H9 (cell line): ENCODE results near the gene N4BP2. TPM values are rescaled to one million over a fixed set of nuclear protein-coding genes. Genes with fewer than 3 reads are reported as not detected.

Experiments
- DNase-seq: peaks from one replicate; pipeline ENCODE4 v3.0.0-alpha.2; 2017
- H2AFZ ChIP-seq: one replicate; pipeline ENCODE4 v1.6.1; 2013; ENCODE audit warnings: mild to moderate bottlenecking, low read length, control low read depth, moderate library complexity
- H2AK5ac ChIP-seq: 2 replicates; pipeline ENCODE4 v1.6.1; 2013; ENCODE audit warnings: low read length, control low read depth, mixed read lengths; ENCODE audit not compliant: insufficient read length
- H2BK120ac ChIP-seq: one replicate; pipeline ENCODE4 v1.6.1; 2013; ENCODE audit warnings: low read depth, mild to moderate bottlenecking, low read length, control low read depth, inconsistent platforms; ENCODE audit not compliant: poor library complexity, severe bottlenecking
- H2BK12ac ChIP-seq: 2 replicates; pipeline ENCODE4 v1.6.1; 2013; ENCODE audit warnings: low read length, control low read depth, mixed read lengths, low read depth; ENCODE audit not compliant: insufficient read length
- H2BK15ac ChIP-seq: 2 replicates; pipeline ENCODE4 v1.6.1; 2013; ENCODE audit warnings: low read depth, low read length, control low read depth
- H2BK20ac ChIP-seq: one replicate; pipeline ENCODE4 v1.6.1; 2013; ENCODE audit warnings: low read depth, mild to moderate bottlenecking, low read length, control low read depth, inconsistent platforms; ENCODE audit not compliant: poor library complexity, severe bottlenecking
- H2BK5ac ChIP-seq: 2 replicates; pipeline ENCODE4 v1.6.1; 2013; ENCODE audit warnings: low read length, control low read depth, mixed read lengths; ENCODE audit not compliant: insufficient read length
- H3K14ac ChIP-seq: 2 replicates; pipeline ENCODE4 v1.6.1; 2013; ENCODE audit warnings: low read length, control low read depth; ENCODE audit not compliant: insufficient read depth
- H3K18ac ChIP-seq: 2 replicates; pipeline ENCODE4 v1.6.1; 2013; ENCODE audit warnings: low read depth, mild to moderate bottlenecking, mixed read lengths, low read length, control low read depth; ENCODE audit not compliant: insufficient read length
- H3K23ac ChIP-seq: 2 replicates; pipeline ENCODE4 v1.6.1; 2013; ENCODE audit warnings: low read length, control low read depth, mixed read lengths, low read depth; ENCODE audit not compliant: insufficient read length
- H3K23me2 ChIP-seq: 2 replicates; pipeline ENCODE4 v1.6.1; 2013; ENCODE audit warnings: low read depth, mild to moderate bottlenecking, mixed read lengths, low read length, control low read depth; ENCODE audit not compliant: insufficient read length, poor library complexity, severe bottlenecking
- H3K27ac ChIP-seq: 2 replicates; pipeline ENCODE4 v1.5.1; 2013; ENCODE audit warnings: low read length, control low read depth, mixed read lengths, low read depth; ENCODE audit not compliant: insufficient read length
- H3K27me3 ChIP-seq: 2 replicates; pipeline ENCODE4 v1.6.1; 2013; ENCODE audit warnings: low read length, control low read depth, inconsistent platforms; ENCODE audit not compliant: insufficient read depth
- H3K4ac ChIP-seq: 2 replicates; pipeline ENCODE4 v1.6.1; 2013; ENCODE audit warnings: low read depth, mild to moderate bottlenecking, control low read depth, inconsistent platforms, low read length, moderate library complexity
- H3K4me1 ChIP-seq: 2 replicates; pipeline ENCODE4 v1.6.1; 2013; ENCODE audit warnings: low read length, control low read depth, inconsistent platforms; ENCODE audit not compliant: insufficient read depth
- H3K4me2 ChIP-seq: 2 replicates; pipeline ENCODE4 v1.6.1; 2013; ENCODE audit warnings: low read length, control low read depth, mixed read lengths; ENCODE audit not compliant: insufficient read length, insufficient read depth
- H3K56ac ChIP-seq: 2 replicates; pipeline ENCODE4 v1.6.1; 2013; ENCODE audit warnings: low read depth, mild to moderate bottlenecking, mixed read lengths, low read length, control low read depth; ENCODE audit not compliant: insufficient read length
- H3K79me1 ChIP-seq: 2 replicates; pipeline ENCODE4 v1.6.1; 2013; ENCODE audit warnings: low read depth, mild to moderate bottlenecking, moderate library complexity, low read length, control low read depth, inconsistent platforms; ENCODE audit not compliant: insufficient read depth, poor library complexity, severe bottlenecking
- H3K79me2 ChIP-seq: 2 replicates; pipeline ENCODE4 v1.6.1; 2013; ENCODE audit warnings: low read length, control low read depth, inconsistent platforms; ENCODE audit not compliant: insufficient read depth
- H3K9ac ChIP-seq: 2 replicates; pipeline ENCODE4 v1.6.1; 2013; ENCODE audit warnings: low read length, control low read depth, mixed read lengths; ENCODE audit not compliant: insufficient read length; ENCODE audit errors: extremely low read depth
- H3K9me3 ChIP-seq: one replicate; pipeline ENCODE4 v1.6.1; 2013; ENCODE audit warnings: low read depth, low read length, inconsistent platforms; ENCODE audit not compliant: control insufficient read depth
- H3T11ph ChIP-seq: one replicate; pipeline ENCODE4 v1.6.1; 2013; ENCODE audit warnings: mild to moderate bottlenecking, low read length, control low read depth, inconsistent platforms
- H4K20me1 ChIP-seq: one replicate; pipeline ENCODE4 v1.6.1; 2013; ENCODE audit not compliant: control insufficient read depth, insufficient read length, insufficient read depth
- H4K5ac ChIP-seq: 2 replicates; pipeline ENCODE4 v1.6.1; 2013; ENCODE audit warnings: low read depth, mild to moderate bottlenecking, mixed read lengths, low read length, control low read depth; ENCODE audit not compliant: insufficient read length
- H4K8ac ChIP-seq: replicated peaks from 2 replicates; pipeline ENCODE4 v1.6.1; 2013; ENCODE audit warnings: low read length, control low read depth, mixed read lengths, low read depth; ENCODE audit not compliant: insufficient read length
- H4K91ac ChIP-seq: 2 replicates; pipeline ENCODE4 v1.6.1; 2013; ENCODE audit warnings: low read depth, mild to moderate bottlenecking, moderate library complexity, mixed read lengths, low read length, control low read depth; ENCODE audit not compliant: insufficient read length
- H3K27ac Mint-ChIP-seq, 3 experiments: 2 replicates in 2 of 3; 3 replicates in 1 of 3; pipeline ENCODE4 v1.8.0; 2020 to 2021; ENCODE audit warnings: mixed read lengths in 3 of 3, mild to moderate bottlenecking in 1 of 3, moderate library complexity in 1 of 3
- H3K27me3 Mint-ChIP-seq: 2 replicates; pipeline ENCODE4 v1.8.0; 2021; ENCODE audit warnings: low read depth, mild to moderate bottlenecking, moderate library complexity, mixed read lengths
- H3K36me3 Mint-ChIP-seq, 3 experiments: 2 replicates in 2 of 3; 3 replicates in 1 of 3; pipeline ENCODE4 v1.8.0; 2020 to 2021; ENCODE audit warnings: low read depth in 3 of 3, mixed read lengths in 3 of 3; ENCODE audit not compliant: insufficient read depth in 1 of 3
- H3K4me1 Mint-ChIP-seq, 2 experiments: 2 replicates each; pipeline ENCODE4 v1.8.0; 2020; ENCODE audit warnings: mixed read lengths in 2 of 2
- H3K4me3 Mint-ChIP-seq, 2 experiments: 2 replicates in 1 of 2; 3 replicates in 1 of 2; pipeline ENCODE4 v1.8.0; 2020 to 2021; ENCODE audit warnings: mild to moderate bottlenecking in 2 of 2, mixed read lengths in 2 of 2, moderate library complexity in 1 of 2
- H3K9me3 Mint-ChIP-seq, 2 experiments: 2 replicates in 1 of 2; 3 replicates in 1 of 2; pipeline ENCODE4 v1.8.0; 2020; ENCODE audit warnings: mild to moderate bottlenecking in 2 of 2, mixed read lengths in 2 of 2, moderate library complexity in 1 of 2
- CTCF ChIP-seq: fragments of 200-600 bp; sonication (generic); conservative IDR thresholded peaks from 3 replicates; pipeline ENCODE4 v1.8.0; 2021; ENCODE audit warnings: antibody characterized with exemption, mild to moderate bottlenecking
- WGBS: extraction: QIAGEN DNeasy Blood & Tissue Kit; methylation state at CpG from one replicate; pipeline ENCODE4 v1.1.7; 2013; ENCODE audit warnings: missing lambda C conversion rate, low lambda C conversion rate, mixed read lengths; ENCODE audit not compliant: insufficient read length; ENCODE audit errors: extremely low coverage; 5-methylcytosine and 5-hydroxymethylcytosine counted together
- total RNA-seq: library from RNA; stranded (reverse); gene quantifications from 2 replicates; pipeline ENCODE4 v1.2.1, GENCODE V29; 2021

The N4BP2 gene
- total RNA-seq, 1 experiment from 2014 or later, result 35.0 TPM

- Histone ChIP-seq H3K4ac (no peak overlapping the region), H3K18ac (no peak overlapping the region), H3K4me2 (no peak overlapping the region), H2AFZ (no peak overlapping the region), H2BK12ac (no peak overlapping the region), H3K9me3 (no peaks in the 10 kb centered on the region), H3K27ac (no peak overlapping the region), H3K27me3 (no peaks in the 10 kb centered on the region), H3K56ac (no peak overlapping the region), H3K79me1 (no peaks in the 10 kb centered on the region), H2AK5ac (no peak overlapping the region), H3T11ph (no peak overlapping the region), H3K23ac (no peak overlapping the region), H3K4me1 (no peaks in the 10 kb centered on the region), H3K14ac (no peak overlapping the region), H4K91ac (no peak overlapping the region), H4K5ac (no peak overlapping the region), H2BK15ac (no peak overlapping the region), H2BK120ac (no peak overlapping the region), H4K8ac (no peak overlapping the region), H2BK20ac (no peak overlapping the region), H3K79me2 (no peaks in the 10 kb centered on the region), H3K9ac (no peak overlapping the region), H2BK5ac (no peak overlapping the region), H4K20me1 (no peaks in the 10 kb centered on the region), H3K23me2 (no peaks in the 10 kb centered on the region)
- H3K4me3 Mint-ChIP-seq, result no peak overlapping the region
- no peak overlapping the region for H3K27ac Mint-ChIP-seq
- TF ChIP-seq CTCF, result no peak
- H3K36me3 Mint-ChIP-seq, result no peaks in the 10 kb centered on the region; a peak in 1 of 7 replicates
- DNase-seq, result no peak
- WGBS, result no CpG with 5 or more reads among the region's 4 CpGs
- no peaks in the 10 kb centered on the region for H3K27me3 Mint-ChIP-seq
- H3K9me3 Mint-ChIP-seq, result no peaks in the 10 kb centered on the region
- peaks cover 16 to 21% of the 10 kb centered on the region in 2 experiments for H3K4me1 Mint-ChIP-seq
These were observed 116.8 kb downstream of the N4BP2 start for GRCh38 chr4:40173470-40173875.
